HG03025 (cell line): ENCODE results near the gene ECSIT.
A peak's percentile ranks its signal among the peaks of the same experiment; 100 is the strongest.

ENCODE experiments used
- ATAC-seq: cut with Tn5 transposase; IDR thresholded peaks from one replicate; pipeline ENCODE4 v1.9.1; 2021; ENCODE audit warnings: mild to moderate bottlenecking, moderate library complexity; ENCODE audit not compliant: unreplicated experiment, low FRiP score

The ECSIT gene

DNA sequence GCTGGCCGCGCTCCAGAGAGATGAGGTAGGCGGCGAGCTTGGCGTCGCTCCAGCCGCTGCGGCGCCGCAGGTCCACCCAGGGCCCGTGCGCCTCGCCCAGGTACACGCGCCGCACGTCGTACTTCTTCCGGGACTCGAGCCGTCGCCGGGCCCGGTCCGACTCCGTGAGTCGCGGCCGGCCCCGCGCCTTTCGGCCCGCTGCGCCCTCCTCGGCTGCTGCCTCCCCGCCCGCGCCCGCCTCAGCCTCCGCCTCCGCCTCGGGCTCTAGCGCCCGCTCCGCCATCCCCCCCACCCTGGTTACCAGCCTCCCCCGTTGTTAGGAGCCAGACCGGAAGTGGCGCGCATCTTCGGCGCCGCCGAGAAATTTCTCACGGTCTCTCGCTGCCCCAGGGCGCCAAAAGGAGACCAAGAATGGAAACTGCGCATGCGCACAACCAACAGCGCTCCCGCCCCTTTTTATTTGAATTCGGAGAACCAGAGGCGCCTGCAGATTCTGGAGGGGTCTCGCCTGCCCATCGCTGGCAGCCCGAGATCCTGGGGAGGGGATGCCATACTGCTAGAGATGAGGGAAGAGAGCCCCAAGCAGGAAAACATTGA, 23.3 kb downstream of the ECSIT start, which contains the start of gene ZNF653:
Gene ZNF653, minus strand, starts transcription at position 336 of the 597 bp plus-strand sequence. Its CDS starts 53 bp downstream, at position 283.
- peak; percentile 50 for ATAC-seq

GRCh38 chr19:11505032-11505503, 23.9 kb downstream of the ECSIT start:
- peak; percentile 88 for ATAC-seq

- ATAC-seq = no peak
Measured at GRCh38 chr19:11504502-11505031, 24.4 kb downstream of the ECSIT start.

GRCh38 chr19:11499890-11500420, 29.0 kb downstream of the ECSIT start:
- ATAC-seq = no peak

GRCh38 chr19:11499220-11499726, 29.7 kb downstream of the ECSIT start:
- no peak for ATAC-seq

GRCh38 chr19:11496391-11497163, 32.4 kb downstream of the ECSIT start:
- ATAC-seq = no peak

DNA sequence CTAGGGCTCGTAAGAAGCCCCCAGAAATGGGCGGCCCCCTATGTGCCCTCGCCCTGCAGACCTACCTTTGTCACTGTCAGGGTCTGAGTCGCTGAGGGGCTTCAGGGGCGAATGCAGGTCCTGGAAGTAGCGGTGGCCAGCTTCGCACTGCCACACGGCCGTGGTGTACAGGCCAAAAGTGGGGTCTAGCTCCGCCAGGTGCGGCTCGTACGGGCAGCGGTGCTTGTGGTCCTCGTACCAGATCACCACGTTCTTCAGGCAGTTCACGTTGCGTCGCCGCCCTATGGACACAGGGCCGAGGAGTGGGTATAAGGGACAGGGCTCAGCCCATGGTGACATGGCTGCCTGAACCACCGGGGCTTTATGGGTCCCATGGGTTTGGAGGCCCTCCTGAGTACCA, 33.0 kb downstream of the ECSIT start:
- ATAC-seq = no peak

DNA sequence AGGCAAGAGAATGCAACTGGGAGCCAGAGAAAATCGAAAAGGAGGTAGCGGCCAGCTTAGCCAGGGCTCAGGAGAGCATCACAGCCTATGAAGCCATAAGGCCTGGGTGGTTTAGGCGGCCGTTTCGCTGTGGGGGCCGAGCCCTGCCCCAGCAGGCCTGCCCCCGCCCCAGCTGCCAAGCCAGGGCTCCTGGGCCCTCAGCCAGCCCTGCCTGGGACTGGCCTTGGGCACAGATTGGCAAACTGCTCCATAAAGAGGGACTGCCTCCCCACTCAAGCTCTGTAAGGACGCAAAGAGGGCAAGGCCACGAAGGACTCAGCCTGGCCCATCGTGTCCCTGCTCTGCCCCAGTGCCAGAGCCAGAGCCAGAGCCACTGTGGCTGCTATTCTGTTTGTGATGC, 33.5 kb downstream of the ECSIT start:
- ATAC-seq = no peak

DNA sequence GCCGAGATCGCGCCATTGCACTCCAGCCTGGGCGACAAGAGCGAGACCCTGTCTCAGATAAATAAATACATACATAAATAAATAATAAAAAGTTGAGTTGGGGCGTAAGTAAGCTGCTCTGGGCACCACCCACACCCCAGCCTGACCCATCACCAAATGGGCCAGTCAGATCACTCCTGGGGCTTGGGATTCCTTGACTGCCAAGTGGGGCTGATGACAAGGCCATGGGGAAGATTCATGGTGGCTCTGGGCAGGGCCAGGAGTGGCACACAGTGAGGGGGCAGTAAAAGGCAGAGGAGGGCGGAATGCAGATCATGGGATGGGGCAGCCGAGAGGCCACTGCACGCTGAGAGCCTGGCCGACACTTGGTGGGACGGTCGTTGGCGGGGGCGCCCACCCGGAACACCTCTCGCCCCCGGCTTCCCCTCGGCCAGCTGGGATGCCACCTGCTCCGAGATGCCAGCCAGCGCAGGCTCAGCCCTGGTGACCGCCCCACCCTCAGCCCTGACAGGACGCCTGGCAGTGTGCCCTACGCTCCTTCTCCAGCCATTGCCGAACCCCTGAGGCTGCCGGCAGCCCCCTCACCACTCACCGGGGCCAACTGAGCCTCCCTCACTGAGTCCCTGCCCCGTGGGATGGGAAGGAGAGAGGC, 34.2 kb downstream of the ECSIT start:
- ATAC-seq = no peak

DNA sequence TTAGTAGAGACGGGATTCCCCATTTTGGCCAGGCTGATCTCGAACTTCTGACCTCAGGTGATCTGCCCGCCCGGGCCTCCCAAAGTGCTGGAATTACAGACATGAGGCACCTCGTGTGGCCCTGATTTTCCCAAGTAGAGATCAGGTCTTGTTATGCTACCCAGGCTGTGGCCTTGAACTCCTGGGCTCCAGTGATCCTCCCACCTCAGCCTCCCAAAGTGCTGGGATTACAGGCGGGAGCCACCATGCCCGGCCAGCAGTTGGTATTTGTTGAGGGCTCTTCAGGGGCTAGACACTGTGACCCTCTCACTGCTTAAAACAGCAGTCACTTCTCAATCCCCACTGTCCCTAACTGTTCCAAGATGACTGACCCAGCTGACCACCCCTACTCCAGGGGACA, 39.6 kb downstream of the ECSIT start:
- no peak for ATAC-seq

DNA sequence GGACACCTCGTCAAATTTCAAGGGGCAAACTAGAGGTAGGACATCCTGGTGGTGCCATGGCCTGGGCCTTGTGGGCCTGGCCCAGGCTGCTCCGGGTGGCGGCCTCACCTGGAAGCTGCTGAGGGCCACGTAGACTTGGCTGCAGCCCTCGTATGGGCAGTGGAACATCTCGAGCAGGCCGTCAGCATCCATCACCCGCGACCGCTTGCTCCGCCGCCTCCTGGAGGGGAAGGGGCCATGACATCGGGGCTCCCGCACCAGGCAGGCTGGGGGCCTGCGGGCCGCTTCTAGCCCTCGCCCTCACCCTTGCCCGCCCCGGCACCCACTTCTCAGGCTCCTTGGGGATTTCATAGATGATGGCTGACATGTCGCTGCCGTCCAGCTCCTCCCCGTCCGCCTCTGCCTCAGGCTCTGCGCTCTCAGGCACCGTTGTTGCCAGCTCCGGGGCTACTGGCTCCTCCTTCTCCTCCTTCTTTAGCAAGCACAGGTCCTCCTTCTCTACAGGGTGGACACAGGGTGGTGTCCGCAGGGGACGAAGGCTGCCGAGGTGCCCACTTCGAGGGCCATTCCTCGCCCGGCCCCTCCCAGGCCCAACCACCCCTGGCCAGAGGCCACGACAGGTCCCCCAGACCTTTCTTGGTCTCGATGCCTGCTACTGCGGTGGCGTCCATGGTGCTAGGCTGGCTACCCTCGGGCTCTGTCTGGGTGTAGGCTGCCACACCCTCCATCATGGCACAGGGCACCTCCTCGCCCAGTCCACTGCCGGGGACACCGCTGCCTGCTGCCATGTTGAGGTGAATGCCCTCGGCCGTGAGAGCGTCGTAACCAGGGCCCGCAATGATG, 42.1 kb downstream of the ECSIT start:
- ATAC-seq = no peak

GRCh38 chr19:11485245-11485837, 43.6 kb downstream of the ECSIT start:
- no peak for ATAC-seq

- ATAC-seq = no peak
Measured at GRCh38 chr19:11483366-11484111, 45.4 kb downstream of the ECSIT start.

- no peak for ATAC-seq
Measured at GRCh38 chr19:11482384-11483050, 46.4 kb downstream of the ECSIT start.

DNA sequence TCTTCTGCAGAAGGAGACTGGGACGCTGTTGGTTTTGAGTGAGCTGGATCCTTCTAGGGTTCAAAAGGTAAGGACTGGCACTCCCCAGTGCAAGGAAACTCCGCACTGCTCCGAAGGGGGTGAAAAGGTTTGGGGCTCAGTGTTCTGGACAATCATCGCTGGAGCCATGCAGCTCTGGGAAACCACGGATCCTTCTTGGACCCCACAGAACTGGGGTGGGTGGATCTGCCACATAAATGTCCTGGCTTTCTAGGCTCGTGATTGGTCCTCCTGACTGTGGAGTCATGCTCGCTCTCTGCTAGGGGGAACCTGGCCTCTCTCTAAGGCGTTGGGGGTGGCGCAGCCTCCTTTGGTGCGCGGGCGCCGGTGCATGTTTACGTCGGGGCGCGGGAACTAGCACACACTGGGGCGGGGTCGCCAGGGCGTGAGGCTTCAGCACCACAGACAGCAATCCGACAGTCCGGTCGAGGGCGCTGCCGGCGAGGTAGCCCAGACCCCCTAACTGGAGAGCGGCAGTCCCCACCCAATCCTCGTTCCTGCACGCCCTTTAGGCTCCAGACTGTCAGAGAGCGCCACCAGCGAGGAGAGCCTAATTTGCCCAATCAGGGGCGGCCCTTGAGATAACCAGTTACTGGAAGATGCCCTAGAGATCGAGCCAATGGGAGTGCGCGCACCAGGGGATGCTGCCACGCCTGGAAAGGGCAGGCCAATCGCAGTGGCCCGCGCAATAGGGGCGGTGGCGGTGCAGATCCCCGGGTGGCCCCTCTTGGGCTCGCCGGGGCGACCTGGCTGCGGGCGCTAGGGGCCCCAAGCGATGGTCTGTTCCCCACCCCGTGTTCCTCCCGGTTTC, 47.2 kb downstream of the ECSIT start:
- no peak for ATAC-seq

GRCh38 chr19:11480715-11481533, 48.0 kb downstream of the ECSIT start, which contains the start of gene ELAVL3:
Gene ELAVL3, minus strand, starts transcription at chr19:11481046. Its CDS starts 438 bp downstream, at chr19:11480608.
- ATAC-seq = no peak
